Muscle of leg (tissue), 11 donors: ENCODE results near the gene SLC29A3. TPM values are rescaled to one million over a fixed set of nuclear protein-coding genes. Genes with fewer than 3 reads are reported as not detected.

ENCODE experiments used
- DNase-seq: peaks from one replicate; pipeline ENCODE4 v3.0.0; 2013
- H3K27ac ChIP-seq: one replicate; pipeline ENCODE4 v1.5.1; 2013; ENCODE audit warnings: mild to moderate bottlenecking, low read length, control low read depth
- H3K27me3 ChIP-seq: one replicate; pipeline ENCODE4 v1.6.1; 2013; ENCODE audit warnings: low read length; ENCODE audit not compliant: control insufficient read depth, insufficient read depth
- H3K36me3 ChIP-seq: one replicate; pipeline ENCODE4 v1.6.1; 2013; ENCODE audit warnings: low read length; ENCODE audit not compliant: control insufficient read depth, insufficient read depth
- H3K4me1 ChIP-seq: one replicate; pipeline ENCODE4 v1.6.1; 2013; ENCODE audit warnings: low read length; ENCODE audit not compliant: control insufficient read depth, insufficient read depth
- H3K4me3 ChIP-seq: one replicate; pipeline ENCODE4 v1.5.1; 2013; ENCODE audit warnings: low read length, control low read depth
- H3K9me3 ChIP-seq: replicated peaks from 2 replicates; pipeline ENCODE4 v1.6.1; 2013; ENCODE audit warnings: low read depth, low read length; ENCODE audit not compliant: control insufficient read depth
- WGBS: methylation state at CpG from one replicate; pipeline ENCODE4 v1.1.5; 2013; ENCODE audit warnings: missing lambda C conversion rate; ENCODE audit not compliant: insufficient coverage; 5-methylcytosine and 5-hydroxymethylcytosine counted together
- polyA plus RNA-seq, 8 donors: library from polyadenylated mRNA; unstranded; fragments of 120-200 nt; gene quantifications; one replicate each; pipeline versions ENCODE4 v1.2.1 to v1.2.3, GENCODE V29; 2013; ENCODE audit warnings: inconsistent platforms in 1 of 8, low replicate concordance in 1 of 8; ENCODE audit not compliant: insufficient read length in 8 of 8, insufficient read depth in 1 of 8
- total RNA-seq: library from RNA; stranded (reverse); fragments of 120-200 nt; gene quantifications from one replicate; pipeline ENCODE4 v1.2.4, GENCODE V29; 2013

SLC29A3 gene
- total and polyA plus RNA-seq, 9 donors: 1.7 to 5.4 (median 3.8) TPM

DNA sequence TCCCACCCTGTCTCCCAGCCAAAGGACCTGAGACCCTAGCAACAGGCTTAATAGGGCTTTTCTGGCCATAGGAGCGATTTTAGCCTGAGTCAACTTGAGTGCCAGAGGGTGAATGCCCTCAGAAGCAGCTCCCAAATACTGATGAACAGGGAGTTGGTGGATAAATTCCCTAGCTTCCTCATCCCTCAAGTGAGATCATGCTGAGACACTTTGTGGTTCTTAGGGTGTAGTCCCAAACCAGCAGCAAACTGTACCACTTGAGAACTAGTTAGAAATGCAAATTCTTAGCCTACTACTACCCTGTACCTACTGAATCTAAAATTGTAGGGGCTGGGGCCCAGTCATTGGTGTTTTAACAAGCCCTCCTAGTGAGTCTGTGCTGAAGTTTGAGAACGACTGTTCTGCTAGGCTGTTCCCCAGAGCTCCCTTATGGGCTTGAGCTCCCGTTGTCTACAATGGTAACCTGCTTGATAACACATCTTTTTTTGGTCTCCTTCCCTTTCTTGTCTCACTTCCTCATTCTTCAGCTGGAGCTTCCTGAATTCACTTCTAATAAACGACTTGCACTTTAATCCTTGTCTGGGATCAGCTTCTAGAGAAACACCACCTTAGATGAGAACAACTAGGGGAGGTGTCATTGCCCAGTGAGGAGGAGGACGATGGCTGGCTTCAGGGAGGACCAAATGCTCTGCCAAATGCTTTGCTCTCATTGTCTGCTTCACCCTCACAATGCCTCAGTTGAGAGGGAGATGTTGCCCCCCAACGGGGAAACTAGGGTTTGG, 59.5 kb downstream of the SLC29A3 start:
- peak; percentile 35 for DNase-seq
- no peak overlapping the region for H3K4me3 ChIP-seq
- H3K27ac ChIP-seq: no peak overlapping the region
- H3K27me3 ChIP-seq: peaks cover 3% of the 10 kb centered on the region
- no peaks in the 10 kb centered on the region for H3K36me3 ChIP-seq
- H3K4me1 ChIP-seq: peaks cover 11% of the 10 kb centered on the region
- WGBS: 53% methylated on average over 3 of the region's 6 CpGs
- no peaks in the 10 kb centered on the region for H3K9me3 ChIP-seq

GRCh38 chr10:71379118-71379766, 60.2 kb downstream of the SLC29A3 start:
- H3K27me3 ChIP-seq: peaks cover 3% of the 10 kb centered on the region
- WGBS: no CpG with 5 or more reads among the region's 3 CpGs
- no peak for DNase-seq
- no peaks in the 10 kb centered on the region for H3K9me3 ChIP-seq
- no peak overlapping the region for H3K4me3 ChIP-seq
- no peaks in the 10 kb centered on the region for H3K36me3 ChIP-seq
- H3K4me1 ChIP-seq: peaks cover 11% of the 10 kb centered on the region
- no peak overlapping the region for H3K27ac ChIP-seq

- H3K4me1 ChIP-seq: peaks cover 11% of the 10 kb centered on the region
- no peak overlapping the region for H3K4me3 ChIP-seq
- no peak for DNase-seq
- no CpG with 5 or more reads among the region's 1 CpG for WGBS
- no peak overlapping the region for H3K27ac ChIP-seq
- no peaks in the 10 kb centered on the region for H3K36me3 ChIP-seq
- H3K27me3 ChIP-seq: no peaks in the 10 kb centered on the region
- no peaks in the 10 kb centered on the region for H3K9me3 ChIP-seq
Measured at GRCh38 chr10:71380841-71381240, 61.8 kb downstream of the SLC29A3 start.

- H3K27ac ChIP-seq: no peak overlapping the region
- no peak for DNase-seq
- H3K4me1 ChIP-seq: peaks cover 11% of the 10 kb centered on the region
- H3K27me3 ChIP-seq: no peaks in the 10 kb centered on the region
- 96% methylated on average over 2 of the region's 3 CpGs for WGBS
- H3K9me3 ChIP-seq: no peaks in the 10 kb centered on the region
- no peak overlapping the region for H3K4me3 ChIP-seq
- no peaks in the 10 kb centered on the region for H3K36me3 ChIP-seq
Measured at GRCh38 chr10:71381611-71382010, 62.6 kb downstream of the SLC29A3 start.

GRCh38 chr10:71382028-71382427, 63.0 kb downstream of the SLC29A3 start:
- H3K27ac ChIP-seq: no peak overlapping the region
- no peaks in the 10 kb centered on the region for H3K9me3 ChIP-seq
- H3K36me3 ChIP-seq: no peaks in the 10 kb centered on the region
- no peak overlapping the region for H3K4me3 ChIP-seq
- H3K27me3 ChIP-seq: no peaks in the 10 kb centered on the region
- no peak for DNase-seq
- no CpG with 5 or more reads among the region's 2 CpGs for WGBS
- peaks cover 7% of the 10 kb centered on the region for H3K4me1 ChIP-seq

DNA sequence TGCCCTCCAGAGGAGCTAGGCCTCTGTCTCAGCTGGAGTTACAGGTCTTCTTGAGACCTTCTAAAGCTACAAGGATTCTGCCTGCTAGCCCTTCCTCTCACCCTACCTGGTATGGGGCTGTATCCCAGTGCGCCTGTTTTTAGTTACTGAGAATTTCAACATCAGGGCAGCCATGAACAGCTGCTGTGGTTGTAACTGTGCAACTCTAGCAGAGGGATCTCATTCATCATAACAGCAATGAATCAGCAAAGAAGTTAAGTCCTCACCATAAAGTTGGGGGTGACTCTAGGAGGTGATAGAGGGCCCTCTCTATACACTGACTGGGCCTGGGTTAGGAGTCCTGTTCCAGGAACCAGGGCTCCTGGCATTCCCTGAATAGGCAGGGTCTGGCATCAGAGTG, 63.7 kb downstream of the SLC29A3 start:
- no peak overlapping the region for H3K4me3 ChIP-seq
- peaks cover 2% of the 10 kb centered on the region for H3K4me1 ChIP-seq
- no peak for DNase-seq
- H3K9me3 ChIP-seq: no peaks in the 10 kb centered on the region
- no peak overlapping the region for H3K27ac ChIP-seq
- H3K36me3 ChIP-seq: no peaks in the 10 kb centered on the region
- WGBS: no CpG with 5 or more reads among the region's 1 CpG
- H3K27me3 ChIP-seq: no peaks in the 10 kb centered on the region

- H3K36me3 ChIP-seq: no peaks in the 10 kb centered on the region
- no peaks in the 10 kb centered on the region for H3K4me1 ChIP-seq
- peak; percentile 41 for DNase-seq
- no peaks in the 10 kb centered on the region for H3K9me3 ChIP-seq
- no peak overlapping the region for H3K27ac ChIP-seq
- H3K4me3 ChIP-seq: no peak overlapping the region
- peaks cover 3% of the 10 kb centered on the region for H3K27me3 ChIP-seq
- 35% methylated on average over 9 of the region's 10 CpGs for WGBS
Measured at GRCh38 chr10:71383972-71384687, 65.1 kb downstream of the SLC29A3 start.

DNA sequence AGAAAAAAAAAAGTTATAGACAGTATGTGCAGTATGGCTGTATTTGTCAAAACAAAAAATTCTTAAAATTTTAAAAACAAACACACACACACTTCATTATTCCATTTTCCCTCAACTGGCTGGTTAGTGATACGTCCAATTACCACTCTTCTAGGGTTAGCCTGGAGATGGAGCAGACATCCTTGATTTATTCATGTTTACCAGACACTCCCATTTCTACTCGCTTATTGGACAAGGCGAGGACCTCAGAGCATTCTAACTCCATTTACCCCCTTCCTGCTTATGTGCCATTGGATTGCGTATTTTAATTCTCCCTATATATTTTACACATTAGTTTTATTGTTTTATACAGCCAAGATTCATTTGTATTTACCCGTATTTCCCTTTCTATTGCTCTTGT, 69.1 kb downstream of the SLC29A3 start:
- H3K4me1 ChIP-seq: peaks cover 5% of the 10 kb centered on the region
- DNase-seq: no peak
- 59% methylated on average over 2 of the region's 5 CpGs for WGBS

GRCh38 chr10:71388583-71389310, 69.7 kb downstream of the SLC29A3 start:
- H3K27ac ChIP-seq: no peak overlapping the region
- H3K4me3 ChIP-seq: no peak overlapping the region
- no peaks in the 10 kb centered on the region for H3K36me3 ChIP-seq
- peaks cover 23% of the 10 kb centered on the region for H3K27me3 ChIP-seq
- no peaks in the 10 kb centered on the region for H3K9me3 ChIP-seq
- H3K4me1 ChIP-seq: peaks cover 5% of the 10 kb centered on the region
- DNase-seq: no peak
- 76% methylated on average over 5 of the region's 8 CpGs for WGBS

More for the DNA sequence above, 69.1 kb downstream of the SLC29A3 start:
- H3K27me3 ChIP-seq: peaks cover 21% of the 10 kb centered on the region
- no peak overlapping the region for H3K4me3 ChIP-seq
- no peaks in the 10 kb centered on the region for H3K9me3 ChIP-seq
- H3K27ac ChIP-seq: no peak overlapping the region
- no peaks in the 10 kb centered on the region for H3K36me3 ChIP-seq
